C4-2B (cell line): ENCODE results near the gene NRAS.

Source experiments
- H3K27ac ChIP-seq: fragments of 450-650 bp; 2 replicates; pipeline ENCODE4 v1.5.1; 2017
- ZFX ChIP-seq: fragments of 450-650 bp; IDR thresholded peaks from 2 replicates; pipeline ENCODE4 v1.6.1; 2017
- TF ChIP-seq, protein P1 (sequence below): fragments of 450-650 bp; conservative IDR thresholded peaks from 2 replicates; pipeline ENCODE4 v1.5.1; 2017; ENCODE audit warnings: mild to moderate bottlenecking

The NRAS gene

DNA sequence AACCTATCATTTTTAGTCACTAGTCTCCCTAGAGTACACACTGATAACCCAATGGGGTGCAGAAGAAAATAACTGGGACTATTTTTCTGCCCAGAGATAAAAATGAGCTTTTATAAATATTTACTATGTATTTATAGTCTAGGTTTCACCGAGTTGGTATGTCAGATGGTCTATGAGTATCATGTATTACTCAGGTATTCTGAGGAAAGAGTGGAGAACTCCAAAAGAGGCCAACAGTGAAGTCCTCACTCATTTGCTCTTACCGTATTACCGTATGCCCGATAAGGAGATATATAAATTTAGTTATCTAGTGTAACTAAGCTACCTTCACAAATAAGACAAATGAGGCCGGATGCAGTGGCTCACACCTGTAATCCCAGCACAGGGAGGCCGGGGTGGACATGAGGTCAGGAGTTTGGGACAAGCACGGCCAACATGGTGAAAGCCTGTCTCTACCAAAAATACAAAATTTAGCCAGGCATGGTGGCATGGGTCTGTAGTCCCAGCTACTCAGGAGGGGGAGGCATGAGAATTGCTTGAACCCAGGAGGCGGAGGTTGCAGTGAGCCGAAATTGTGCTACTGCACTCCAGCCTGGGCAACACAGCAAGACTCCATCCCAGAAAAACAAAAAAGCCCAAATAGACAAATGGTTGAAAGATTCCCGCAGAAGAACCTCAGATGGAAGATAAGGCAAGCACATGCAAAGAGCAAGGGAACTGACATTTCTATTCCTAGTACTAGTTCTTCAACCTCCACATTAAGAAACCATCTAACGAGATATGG is 25.6 kb upstream of the NRAS start:
- TF ChIP-seq ZFX, result no peak
- TF ChIP-seq, protein P1, sequence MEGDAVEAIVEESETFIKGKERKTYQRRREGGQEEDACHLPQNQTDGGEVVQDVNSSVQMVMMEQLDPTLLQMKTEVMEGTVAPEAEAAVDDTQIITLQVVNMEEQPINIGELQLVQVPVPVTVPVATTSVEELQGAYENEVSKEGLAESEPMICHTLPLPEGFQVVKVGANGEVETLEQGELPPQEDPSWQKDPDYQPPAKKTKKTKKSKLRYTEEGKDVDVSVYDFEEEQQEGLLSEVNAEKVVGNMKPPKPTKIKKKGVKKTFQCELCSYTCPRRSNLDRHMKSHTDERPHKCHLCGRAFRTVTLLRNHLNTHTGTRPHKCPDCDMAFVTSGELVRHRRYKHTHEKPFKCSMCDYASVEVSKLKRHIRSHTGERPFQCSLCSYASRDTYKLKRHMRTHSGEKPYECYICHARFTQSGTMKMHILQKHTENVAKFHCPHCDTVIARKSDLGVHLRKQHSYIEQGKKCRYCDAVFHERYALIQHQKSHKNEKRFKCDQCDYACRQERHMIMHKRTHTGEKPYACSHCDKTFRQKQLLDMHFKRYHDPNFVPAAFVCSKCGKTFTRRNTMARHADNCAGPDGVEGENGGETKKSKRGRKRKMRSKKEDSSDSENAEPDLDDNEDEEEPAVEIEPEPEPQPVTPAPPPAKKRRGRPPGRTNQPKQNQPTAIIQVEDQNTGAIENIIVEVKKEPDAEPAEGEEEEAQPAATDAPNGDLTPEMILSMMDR, result no peak
- H3K27ac ChIP-seq, result no peak overlapping the region

- no peak for TF ChIP-seq ZFX
- TF ChIP-seq, protein P1, result no peak
- no peak overlapping the region for H3K27ac ChIP-seq
Measured at GRCh38 chr1:114740331-114740730, 23.8 kb upstream of the NRAS start.

- TF ChIP-seq, protein P1, result no peak
- TF ChIP-seq ZFX, result no peak
- no peak overlapping the region for H3K27ac ChIP-seq
Measured at GRCh38 chr1:114737314-114737849, 20.8 kb upstream of the NRAS start.

GRCh38 chr1:114735479-114735878 is 18.9 kb upstream of the NRAS start:
- TF ChIP-seq, protein P1, result no peak
- TF ChIP-seq ZFX, result no peak
- H3K27ac ChIP-seq, result no peak overlapping the region

DNA sequence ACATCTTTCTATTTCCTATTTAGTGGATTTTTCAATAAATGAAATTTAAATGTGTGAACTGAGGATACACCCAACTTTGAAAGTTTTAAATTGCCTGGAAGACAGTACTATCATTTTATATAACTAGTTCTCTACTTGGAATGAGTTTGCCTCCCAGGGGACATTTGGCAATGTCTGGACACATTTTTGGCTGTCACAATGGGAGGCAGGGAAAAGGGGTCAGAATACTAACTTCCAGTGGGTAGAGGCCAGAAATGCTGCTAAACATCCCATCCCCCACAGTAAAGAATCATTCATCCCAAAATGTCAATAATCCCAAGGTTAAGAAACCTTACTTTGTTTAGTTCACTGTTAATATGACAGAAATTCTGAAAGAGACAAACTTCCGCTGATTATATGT is 13.2 kb upstream of the NRAS start:
- no peak for TF ChIP-seq ZFX
- no peak overlapping the region for H3K27ac ChIP-seq

DNA sequence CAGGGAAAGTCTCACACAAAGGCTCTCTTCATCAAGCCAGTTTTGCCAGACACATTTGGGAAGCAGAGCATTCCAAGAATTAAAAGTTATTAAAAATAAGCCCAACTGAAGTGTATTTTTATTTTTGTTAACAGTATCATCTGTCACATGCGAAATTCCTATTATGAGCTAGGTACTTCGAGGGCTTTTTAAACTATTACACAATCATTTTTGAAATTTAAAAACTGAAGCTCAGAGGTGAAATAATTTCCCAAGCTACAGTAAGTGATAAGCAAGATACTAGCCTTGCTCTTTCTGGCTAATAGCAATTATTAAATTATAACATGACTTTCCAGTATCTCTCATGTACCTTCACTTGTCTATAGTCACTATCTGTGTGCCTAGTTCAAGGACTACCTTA is 12.0 kb upstream of the NRAS start:
- no peak for TF ChIP-seq ZFX
- TF ChIP-seq, protein P1, result no peak
- H3K27ac ChIP-seq, result no peak overlapping the region

GRCh38 chr1:114725230-114725629 is 8.7 kb upstream of the NRAS start:
- H3K27ac ChIP-seq, result no peak overlapping the region
- TF ChIP-seq ZFX, result no peak

GRCh38 chr1:114723915-114724314 is 7.3 kb upstream of the NRAS start:
- no peak overlapping the region for H3K27ac ChIP-seq
- TF ChIP-seq ZFX, result no peak
- TF ChIP-seq, protein P1, result no peak
